CD14-positive monocyte (primary cell): Measurements from ENCODE around the gene EFL1. TPM values are rescaled to one million over a fixed set of nuclear protein-coding genes. Genes with fewer than 3 reads are reported as not detected.

Experiments used
- DNase-seq, 3 donors: peaks; one replicate each; pipeline ENCODE4 v3.0.0-alpha.2; 2011 to 2022
- H2AFZ ChIP-seq: 2 replicates; pipeline ENCODE4 v1.6.0; 2012; ENCODE audit warnings: mild to moderate bottlenecking, low read depth, low read length, inconsistent platforms; ENCODE audit not compliant: insufficient read depth, poor library complexity, severe bottlenecking
- H3K27ac ChIP-seq, 2 donors: 1 replicate in 1 of 2; 2 replicates in 1 of 2; pipeline ENCODE4 v1.5.1; 2012 to 2013; ENCODE audit warnings: low read length in 2 of 2, control low read depth in 1 of 2, inconsistent platforms in 1 of 2, low read depth in 1 of 2, mild to moderate bottlenecking in 1 of 2
- H3K27me3 ChIP-seq, 2 donors: one replicate each; pipeline versions ENCODE4 v1.6.0 to v1.6.1; 2011 to 2013; ENCODE audit warnings: low read length in 2 of 2; ENCODE audit not compliant: control insufficient read depth in 2 of 2, insufficient read depth in 2 of 2
- H3K36me3 ChIP-seq, 2 donors: replicated peaks in 1 of 2; 1 replicate in 1 of 2; 2 replicates in 1 of 2; pipeline versions ENCODE4 v1.5.1 to v1.6.1; 2012 to 2013; ENCODE audit warnings: low read length in 2 of 2, control low read depth in 1 of 2, inconsistent platforms in 1 of 2, mild to moderate bottlenecking in 1 of 2; ENCODE audit not compliant: insufficient read depth in 2 of 2, control insufficient read depth in 1 of 2
- H3K4me1 ChIP-seq, 2 donors: 1 replicate in 1 of 2; 2 replicates in 1 of 2; pipeline versions ENCODE4 v1.5.1 to v1.6.1; 2012 to 2013; ENCODE audit warnings: low read length in 2 of 2, control low read depth in 1 of 2, inconsistent platforms in 1 of 2, mild to moderate bottlenecking in 1 of 2, moderate library complexity in 1 of 2; ENCODE audit not compliant: insufficient read depth in 2 of 2, control insufficient read depth in 1 of 2
- H3K4me2 ChIP-seq: replicated peaks from 2 replicates; pipeline ENCODE3; 2012; ENCODE audit warnings: low read length, moderate library complexity, mild to moderate bottlenecking; ENCODE audit not compliant: poor library complexity, severe bottlenecking; ENCODE audit errors: extremely low read depth
- H3K4me3 ChIP-seq, 3 experiments: fragments of 200-600 bp in 1 of 3; sonication (generic) in 1 of 3; replicated peaks in 1 of 3; 1 replicate in 2 of 3; 2 replicates in 1 of 3; pipeline ENCODE4 v1.5.1; 2011 to 2013; ENCODE audit warnings: low read length in 3 of 3, mild to moderate bottlenecking in 3 of 3, control low read depth in 2 of 3, low read depth in 2 of 3, inconsistent platforms in 1 of 3, moderate library complexity in 1 of 3
- H3K79me2 ChIP-seq: 2 replicates; pipeline ENCODE4 v1.6.0; 2012; ENCODE audit warnings: mild to moderate bottlenecking, control low read depth, inconsistent platforms, low read length, moderate library complexity; ENCODE audit not compliant: insufficient read depth
- H3K9ac ChIP-seq: 2 replicates; pipeline ENCODE4 v1.6.0; 2017; ENCODE audit warnings: low read length, mild to moderate bottlenecking; ENCODE audit not compliant: insufficient read depth, poor library complexity, severe bottlenecking
- H3K9me3 ChIP-seq, 2 donors: replicated peaks in 1 of 2; 1 replicate in 1 of 2; 2 replicates in 1 of 2; pipeline versions ENCODE4 v1.5.1 to v1.6.1; 2012 to 2013; ENCODE audit warnings: low read length in 2 of 2, control low read depth in 1 of 2; ENCODE audit not compliant: control insufficient read depth in 1 of 2, insufficient read depth in 1 of 2
- H4K20me1 ChIP-seq: 2 replicates; pipeline ENCODE4 v1.6.0; 2012; ENCODE audit warnings: mild to moderate bottlenecking, low read length, control low read depth, moderate library complexity; ENCODE audit not compliant: insufficient read depth
- H3K27ac Mint-ChIP-seq, 7 donors: one replicate each; pipeline ENCODE4 v1.8.0; 2020; ENCODE audit warnings: mild to moderate bottlenecking in 7 of 7, mixed read lengths in 7 of 7, moderate library complexity in 6 of 7, inconsistent platforms in 2 of 7
- H3K27me3 Mint-ChIP-seq, 3 donors: one replicate each; pipeline ENCODE4 v1.8.0; 2021 to 2022; ENCODE audit warnings: low read depth in 3 of 3, mild to moderate bottlenecking in 3 of 3, mixed read lengths in 3 of 3, moderate library complexity in 3 of 3, inconsistent platforms in 1 of 3
- H3K36me3 Mint-ChIP-seq, 2 donors: one replicate each; pipeline ENCODE4 v1.8.0; 2020; ENCODE audit warnings: mixed read lengths in 2 of 2, inconsistent platforms in 1 of 2, mild to moderate bottlenecking in 1 of 2
- H3K4me1 Mint-ChIP-seq: one replicate; pipeline ENCODE4 v1.8.0; 2020; ENCODE audit warnings: mild to moderate bottlenecking, mixed read lengths
- H3K4me3 Mint-ChIP-seq, 2 donors: one replicate each; pipeline ENCODE4 v1.8.0; 2020; ENCODE audit warnings: mild to moderate bottlenecking in 2 of 2, mixed read lengths in 2 of 2, moderate library complexity in 1 of 2
- H3K9me3 Mint-ChIP-seq, 7 donors: one replicate each; pipeline ENCODE4 v1.8.0; 2020 to 2022; ENCODE audit warnings: mixed read lengths in 7 of 7, mild to moderate bottlenecking in 6 of 7, moderate library complexity in 6 of 7, inconsistent platforms in 2 of 7
- CTCF ChIP-seq: fragments of 200-600 bp; IDR thresholded peaks from one replicate; pipeline ENCODE4 v1.8.0; 2022; ENCODE audit warnings: antibody characterized with exemption, mild to moderate bottlenecking
- WGBS: methylation state at CpG from one replicate; pipeline ENCODE4 v1.1.5; 2013; ENCODE audit warnings: missing lambda C conversion rate; ENCODE audit not compliant: insufficient coverage; 5-methylcytosine and 5-hydroxymethylcytosine counted together
- intact Hi-C, 2 donors: fragments of 100-400 bp; cut with micrococcal nuclease; formaldehyde crosslinking; loops; one replicate each; pipeline versions ENCODE4 v1.15.0 to v1.15.1; 2023
- polyA plus RNA-seq, 3 donors: library from polyadenylated mRNA; depleted of rRNA in 1 of 3; unstranded in 2 of 3; stranded (reverse) in 1 of 3; fragments of 300-500 nt in 2 of 3; fragments of >200 nt in 1 of 3; fragmentation: Illumina TruSeq in 2 of 3; gene quantifications; 1 replicate in 2 of 3; 2 replicates in 1 of 3; pipeline ENCODE4 v1.2.3, GENCODE V29; 2012 to 2021

Gene EFL1
- polyA plus RNA-seq, 3 donors, result 5.2 to 10.0 (median 7.1) TPM

DNA sequence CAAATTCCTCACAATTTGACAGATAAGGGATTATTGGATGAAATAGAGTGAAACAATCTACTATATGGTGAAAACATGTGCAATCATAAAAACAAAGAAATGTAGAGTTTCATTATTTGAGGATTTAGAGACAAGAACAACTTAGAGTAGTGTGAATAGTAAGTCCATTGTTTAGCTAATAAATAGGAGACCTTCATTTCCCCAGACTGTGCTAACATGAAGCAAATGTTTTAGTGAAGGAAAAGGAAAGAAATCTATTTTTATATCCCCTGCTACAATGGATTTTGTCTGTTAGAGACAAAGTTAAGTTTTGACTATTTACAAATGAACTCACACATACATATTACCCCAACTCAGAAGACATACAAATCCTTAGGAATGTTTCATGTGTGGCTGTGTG is 77.8 kb downstream of the EFL1 start:
- Mint-ChIP-seq H3K36me3 (peaks cover 5 to 11% of the 10 kb centered on the region in 2 donors), H3K4me1 (peaks cover 6% of the 10 kb centered on the region), H3K27ac (no peak overlapping the region), H3K9me3 (no peaks in the 10 kb centered on the region), H3K27me3 (peaks cover 0 to 2% (median 0%) of the 10 kb centered on the region in 3 donors), H3K4me3 (no peak overlapping the region)
- no peak for DNase-seq
- Histone ChIP-seq H3K4me3 (no peak overlapping the region), H3K36me3 (peaks cover 0 to 15% of the 10 kb centered on the region in 2 donors), H3K9me3 (no peaks in the 10 kb centered on the region), H3K79me2 (no peaks in the 10 kb centered on the region), H3K9ac (no peak overlapping the region), H4K20me1 (no peaks in the 10 kb centered on the region), H2AFZ (no peak overlapping the region), H3K27me3 (no peaks in the 10 kb centered on the region), H3K27ac (no peak overlapping the region), H3K4me1 (peaks cover 7 to 8% of the 10 kb centered on the region in 2 donors), H3K4me2 (no peak overlapping the region)
- no peak for TF ChIP-seq CTCF
- intact Hi-C loops, result loop anchor here in 1 of 2 donors (10.0 kb wide), 1 partner anchor 700 kb away; no protein-coding TSS in a partner anchor

DNA sequence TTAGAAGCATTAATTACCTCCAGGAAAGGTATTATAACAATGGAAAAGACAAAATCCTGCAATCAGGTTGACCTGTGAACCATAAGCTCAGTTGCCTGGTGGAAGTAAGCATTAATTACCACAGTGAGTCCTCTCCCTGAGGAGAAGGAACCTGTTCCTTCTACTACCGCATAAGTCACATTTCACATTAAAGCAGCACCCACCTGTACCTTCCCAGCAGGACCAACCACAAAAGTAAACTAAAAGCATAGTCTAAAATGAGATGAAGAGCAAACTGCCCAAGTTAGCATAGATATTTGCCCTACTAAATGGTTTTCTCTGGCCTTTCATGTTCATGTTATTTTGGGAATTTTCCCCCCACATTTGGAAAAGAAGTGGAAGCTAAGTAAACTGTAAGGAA is 78.2 kb downstream of the EFL1 start:
- Histone ChIP-seq H3K79me2 (no peaks in the 10 kb centered on the region), H2AFZ (no peak overlapping the region), H3K36me3 (peaks cover 0 to 15% of the 10 kb centered on the region in 2 donors), H4K20me1 (no peaks in the 10 kb centered on the region), H3K9me3 (no peaks in the 10 kb centered on the region), H3K27ac (no peak overlapping the region), H3K9ac (no peak overlapping the region), H3K27me3 (no peaks in the 10 kb centered on the region), H3K4me3 (no peak overlapping the region), H3K4me2 (no peak overlapping the region), H3K4me1 (peaks cover 7 to 8% of the 10 kb centered on the region in 2 donors)
- DNase-seq, result no peak
- Mint-ChIP-seq H3K27ac (no peak overlapping the region), H3K36me3 (peaks cover 5 to 11% of the 10 kb centered on the region in 2 donors), H3K4me1 (peaks cover 6% of the 10 kb centered on the region), H3K27me3 (no peaks in the 10 kb centered on the region), H3K4me3 (no peak overlapping the region), H3K9me3 (no peaks in the 10 kb centered on the region)
- intact Hi-C loops, result loop anchor here in 1 of 2 donors (10.0 kb wide), 1 partner anchor 700 kb away; no protein-coding TSS in a partner anchor
- no CpG with 5 or more reads among the region's 1 CpG for WGBS
- no peak for TF ChIP-seq CTCF
